ENCODE data around the gene OSMR. TPM values are rescaled to one million over a fixed set of nuclear protein-coding genes. Genes with fewer than 3 reads are reported as not detected.

Gene OSMR
- total RNA-seq, 2 experiments from 2014 or later: not detected

- no peaks in the 10 kb centered on the region for H4K20me1 ChIP-seq (ENCODE audit: insufficient read depth, low read length)
- H3K4me2 ChIP-seq (ENCODE audit: low read length): no peak overlapping the region
- H3K79me2 ChIP-seq (ENCODE audit: insufficient read depth, low read depth, low read length): no peaks in the 10 kb centered on the region
- H3K4me3 ChIP-seq (ENCODE audit: low read depth, low read length, poor library complexity, severe bottlenecking): no peak overlapping the region
- H3K4me1 ChIP-seq (ENCODE audit: insufficient read depth, low read length, poor library complexity, severe bottlenecking): no peaks in the 10 kb centered on the region
- no peak overlapping the region for H2AFZ ChIP-seq (ENCODE audit: low read length)
- H3K27ac ChIP-seq (ENCODE audit: low read depth, low read length, poor library complexity, severe bottlenecking): no peak overlapping the region
- intact Hi-C loops (cut with micrococcal nuclease; ENCODE audit: unreplicated experiment): no loop called here
- DNase-seq (ENCODE audit: low spot score): no peak
- no peaks in the 10 kb centered on the region for H3K9me3 ChIP-seq (ENCODE audit: low read length)
- no TSS peak for BruUV-seq (replicated peaks)
- no peak for TF ChIP-seq CTCF (conservative IDR thresholded peaks at IDR 0.05; ENCODE audit: low read length)
- no peak for TF ChIP-seq EZH2phosphoT487 (IDR thresholded peaks at IDR 0.05; ENCODE audit: borderline replicate concordance, low read depth, low read length)
- POLR2A ChIA-PET: interaction anchor here (0.6 kb wide), 1 partner anchor 23 kb away, joined by 3 read pairs; no protein-coding TSS in a partner anchor
- no peaks in the 10 kb centered on the region for H3K36me3 ChIP-seq (ENCODE audit: insufficient read depth, low read length)
- CTCF ChIA-PET (ENCODE audit: unreplicated experiment): no interaction called here
- no peaks in the 10 kb centered on the region for H3K9me2 ChIP-seq (ENCODE audit: insufficient read depth, low read length)
These were observed 7.9 kb upstream of the OSMR start for GRCh38 chr5:38837932-38838331.

GRCh38 chr5:38843665-38844064 is 2.1 kb upstream of the OSMR start:
- BruUV-seq (replicated peaks): no TSS peak
- CTCF ChIA-PET (ENCODE audit: unreplicated experiment): no interaction called here

More at GRCh38 chr5:38843665-38844064, 2.1 kb upstream of the OSMR start:
- Histone ChIP-seq H3K27ac (ENCODE audit: low read depth, low read length, poor library complexity, severe bottlenecking) (no peak overlapping the region), H3K36me3 (ENCODE audit: insufficient read depth, low read length) (no peaks in the 10 kb centered on the region), H4K20me1 (ENCODE audit: insufficient read depth, low read length) (no peaks in the 10 kb centered on the region), H3K79me2 (ENCODE audit: insufficient read depth, low read depth, low read length) (no peaks in the 10 kb centered on the region), H3K4me3 (ENCODE audit: low read depth, low read length, poor library complexity, severe bottlenecking) (no peak overlapping the region), H3K4me2 (ENCODE audit: low read length) (no peak overlapping the region), H3K9me3 (ENCODE audit: low read length) (no peaks in the 10 kb centered on the region), H2AFZ (ENCODE audit: low read length) (no peak overlapping the region), H3K9me2 (ENCODE audit: insufficient read depth, low read length) (no peaks in the 10 kb centered on the region), H3K4me1 (ENCODE audit: insufficient read depth, low read length, poor library complexity, severe bottlenecking) (no peaks in the 10 kb centered on the region)
- no peak for TF ChIP-seq CTCF (conservative IDR thresholded peaks at IDR 0.05; ENCODE audit: low read length)
- TF ChIP-seq EZH2phosphoT487 (IDR thresholded peaks at IDR 0.05; ENCODE audit: borderline replicate concordance, low read depth, low read length): no peak
- POLR2A ChIA-PET: no interaction called here
- intact Hi-C loops (cut with micrococcal nuclease; ENCODE audit: unreplicated experiment): no loop called here
- no peak for DNase-seq (ENCODE audit: low spot score)

All from OCI-LY7 (cell line).